ENCODE measurements around the gene TNFAIP3.

The TNFAIP3 gene

GRCh38 chr6:137907170-137907569, 40.1 kb downstream of the TNFAIP3 start:
- TF ChIP-seq ARNTL (CRISPR knock-in tag; IDR thresholded peaks at IDR 0.05; ENCODE audit: borderline replicate concordance, low read depth) (no peak), OSR1 (CRISPR knock-in tag; IDR thresholded peaks at IDR 0.05) (no peak), BACH2 (CRISPR knock-in tag; IDR thresholded peaks at IDR 0.05; ENCODE audit: borderline replicate concordance) (no peak)
- no peak for ATAC-seq

GRCh38 chr6:137909533-137909932, 42.5 kb downstream of the TNFAIP3 start:
- TF ChIP-seq POU6F1 (CRISPR knock-in tag; IDR thresholded peaks at IDR 0.05; ENCODE audit: borderline replicate concordance, low read depth) = no peak
- TF ChIP-seq ZNF70 (CRISPR knock-in tag; IDR thresholded peaks at IDR 0.05) = no peak
- no peak for TF ChIP-seq ZFP30 (CRISPR knock-in tag; IDR thresholded peaks at IDR 0.05)
- TF ChIP-seq ZFP3 (CRISPR knock-in tag; IDR thresholded peaks at IDR 0.05) = no peak
- no peak for TF ChIP-seq ARNTL (CRISPR knock-in tag; IDR thresholded peaks at IDR 0.05; ENCODE audit: borderline replicate concordance, low read depth)
- no peak for TF ChIP-seq CREB5 (CRISPR knock-in tag; IDR thresholded peaks at IDR 0.05; ENCODE audit: low read depth)
- no peak for TF ChIP-seq TCF4 (CRISPR knock-in tag; IDR thresholded peaks at IDR 0.05; ENCODE audit: borderline replicate concordance)
- TF ChIP-seq TSHZ2 (CRISPR knock-in tag; IDR thresholded peaks at IDR 0.05) = no peak
- no peak for TF ChIP-seq PATZ1 (CRISPR knock-in tag; IDR thresholded peaks at IDR 0.05; ENCODE audit: borderline replicate concordance)
- TF ChIP-seq GLIS3 (CRISPR knock-in tag; IDR thresholded peaks at IDR 0.05) = no peak
- TF ChIP-seq SNAI2 (CRISPR knock-in tag; IDR thresholded peaks at IDR 0.05) = no peak
- TF ChIP-seq PPARA (CRISPR knock-in tag; IDR thresholded peaks at IDR 0.05; ENCODE audit: borderline replicate concordance) = no peak
- TF ChIP-seq CSDC2 (CRISPR knock-in tag; IDR thresholded peaks at IDR 0.05) = no peak
- no peak for ATAC-seq

GRCh38 chr6:137910424-137910834, 43.4 kb downstream of the TNFAIP3 start:
- ATAC-seq = no peak
- TF ChIP-seq PPARA (CRISPR knock-in tag; IDR thresholded peaks at IDR 0.05; ENCODE audit: borderline replicate concordance) (no peak), CSRNP3 (CRISPR knock-in tag; IDR thresholded peaks at IDR 0.05) (no peak), ISL1 (CRISPR knock-in tag; IDR thresholded peaks at IDR 0.05) (no peak), CREB5 (CRISPR knock-in tag; IDR thresholded peaks at IDR 0.05; ENCODE audit: low read depth) (no peak), ZNF70 (CRISPR knock-in tag; IDR thresholded peaks at IDR 0.05) (no peak), BACH2 (CRISPR knock-in tag; IDR thresholded peaks at IDR 0.05; ENCODE audit: borderline replicate concordance) (no peak), OSR1 (CRISPR knock-in tag; IDR thresholded peaks at IDR 0.05) (no peak), TCF4 (CRISPR knock-in tag; IDR thresholded peaks at IDR 0.05; ENCODE audit: borderline replicate concordance) (no peak), ZNF8 (CRISPR knock-in tag; IDR thresholded peaks at IDR 0.05) (no peak), GLIS3 (CRISPR knock-in tag; IDR thresholded peaks at IDR 0.05) (no peak), POU6F1 (CRISPR knock-in tag; IDR thresholded peaks at IDR 0.05; ENCODE audit: borderline replicate concordance, low read depth) (no peak), ZNF565 (CRISPR knock-in tag; conservative IDR thresholded peaks at IDR 0.05; ENCODE audit: low read depth) (no peak), ZFP3 (CRISPR knock-in tag; IDR thresholded peaks at IDR 0.05) (no peak), SNAI2 (CRISPR knock-in tag; IDR thresholded peaks at IDR 0.05) (no peak), ZC3H10 (CRISPR knock-in tag; IDR thresholded peaks at IDR 0.05) (no peak), TOX (CRISPR knock-in tag; IDR thresholded peaks at IDR 0.05; ENCODE audit: borderline replicate concordance) (no peak), TSHZ2 (CRISPR knock-in tag; IDR thresholded peaks at IDR 0.05) (no peak), ARNTL (CRISPR knock-in tag; IDR thresholded peaks at IDR 0.05; ENCODE audit: borderline replicate concordance, low read depth) (no peak), CSDC2 (CRISPR knock-in tag; IDR thresholded peaks at IDR 0.05) (no peak)

Data from SK-N-SH treated with all-trans-retinoic acid at 6 μM for 48 hours (cell line).